CD4-positive, alpha-beta T cell (primary cell): ENCODE data around the gene ZAP70. TPM values are rescaled to one million over a fixed set of nuclear protein-coding genes. Genes with fewer than 3 reads are reported as not detected.

Experiments used
- ATAC-seq: fragments of 200-7000 bp; cut with Tn5 transposase; one replicate; pipeline ENCODE4 v1.10.0; 2022; ENCODE audit warnings: mild to moderate bottlenecking; ENCODE audit not compliant: poor library complexity
- CTCF ChIA-PET: fragments of 350-600 bp; sonication (Branson Sonifier 250); formaldehyde crosslinking; loops from one replicate; lab custom pipeline; 2021; ENCODE audit warnings: antibody characterized with exemption, inconsistent platforms; lab: Charles Lee
- POLR2A ChIA-PET: fragments of 350-600 bp; sonication (Branson Sonifier 250); formaldehyde crosslinking; loops from one replicate; lab custom pipeline; 2021; ENCODE audit warnings: antibody characterized with exemption, inconsistent platforms; lab: Charles Lee
- DNase-seq, 14 experiments: peaks; one replicate each; pipeline ENCODE4 v3.0.0-alpha.2; 2013 to 2020; ENCODE audit warnings: mixed read lengths in 2 of 14
- H3K27ac ChIP-seq, 2 donors: one replicate each; pipeline versions ENCODE4 v1.5.1 to v1.7.0; 2013; ENCODE audit warnings: low read length in 2 of 2, low read depth in 1 of 2, mild to moderate bottlenecking in 1 of 2
- H3K27me3 ChIP-seq, 2 experiments: 1 replicate in 1 of 2; 2 replicates in 1 of 2; pipeline versions ENCODE4 v1.6.1 to v1.7.0; 2013; ENCODE audit warnings: low read length in 2 of 2, control low read depth in 1 of 2, mild to moderate bottlenecking in 1 of 2, moderate library complexity in 1 of 2; ENCODE audit not compliant: insufficient read depth in 2 of 2, control insufficient read depth in 1 of 2
- H3K36me3 ChIP-seq: one replicate; pipeline ENCODE4 v1.6.1; 2013; ENCODE audit warnings: low read length, control low read depth; ENCODE audit not compliant: insufficient read depth
- H3K4me1 ChIP-seq: one replicate; pipeline ENCODE4 v1.6.1; 2013; ENCODE audit warnings: low read length, control low read depth; ENCODE audit not compliant: insufficient read depth
- H3K4me3 ChIP-seq: one replicate; pipeline ENCODE4 v1.5.1; 2013; ENCODE audit warnings: mild to moderate bottlenecking, low read length, moderate library complexity
- H3K9me3 ChIP-seq, 2 experiments: 1 replicate in 1 of 2; 2 replicates in 1 of 2; pipeline versions ENCODE4 v1.6.1 to v1.7.0; 2013; ENCODE audit warnings: low read length in 2 of 2, mild to moderate bottlenecking in 2 of 2, control low read depth in 1 of 2, moderate library complexity in 1 of 2; ENCODE audit not compliant: control insufficient read depth in 1 of 2, insufficient read depth in 1 of 2
- H3K27ac Mint-ChIP-seq: one replicate; pipeline ENCODE4 v1.8.0; 2020; ENCODE audit warnings: mixed read lengths
- H3K27me3 Mint-ChIP-seq: one replicate; pipeline ENCODE4 v1.8.0; 2021; ENCODE audit warnings: mixed read lengths
- H3K36me3 Mint-ChIP-seq: one replicate; pipeline ENCODE4 v1.8.0; 2021; ENCODE audit warnings: low read depth, mixed read lengths
- H3K4me1 Mint-ChIP-seq: one replicate; pipeline ENCODE4 v1.8.0; 2021; ENCODE audit warnings: low read depth, mixed read lengths
- H3K4me3 Mint-ChIP-seq: one replicate; pipeline ENCODE4 v1.8.0; 2020; ENCODE audit warnings: mild to moderate bottlenecking, mixed read lengths
- H3K9me3 Mint-ChIP-seq: one replicate; pipeline ENCODE4 v1.8.0; 2020; ENCODE audit warnings: mixed read lengths
- intact Hi-C, 2 experiments: fragments of 100-400 bp; cut with DNase I in 1 of 2; cut with micrococcal nuclease in 1 of 2; formaldehyde crosslinking; loops; one replicate each; pipeline versions ENCODE4 v1.15.1 to v1.9.0; 2023 to 2025; cut with DNase I, micrococcal nuclease
- total RNA-seq, 174 experiments: library from RNA in 2 of 174; stranded (reverse) in 2 of 174; gene quantifications; one replicate each; pipeline ENCODE4 v1.2.3 and lab custom pipeline; 2021 to 2026
- TF ChIP-seq, protein P1 (sequence below): fragments of 200-600 bp; IDR thresholded peaks from one replicate; pipeline ENCODE4 v1.8.0; 2022; ENCODE audit warnings: antibody characterized with exemption, mild to moderate bottlenecking

The ZAP70 gene
- total RNA-seq, 2 experiments from 2014 or later = 440 to 470 TPM

DNA sequence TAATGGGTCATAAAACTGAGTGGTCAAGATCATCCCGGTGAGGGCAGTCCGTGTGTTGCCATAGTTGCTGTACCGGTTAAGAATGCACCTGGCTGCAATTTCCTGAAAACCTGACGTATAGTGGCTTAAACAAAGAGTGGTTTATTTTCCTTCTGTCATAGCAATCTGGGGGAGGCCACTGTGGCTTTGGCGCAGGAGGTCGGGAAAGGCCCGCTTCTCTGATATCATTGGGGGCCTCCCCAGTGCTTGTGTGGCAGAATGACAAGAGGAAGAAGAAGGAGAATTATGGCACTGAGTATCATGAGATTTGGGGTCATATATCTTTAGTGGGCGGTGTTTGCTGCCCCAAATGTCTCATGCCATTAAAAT, 39.5 kb upstream of the ZAP70 start:
- POLR2A ChIA-PET = no interaction called here
- DNase-seq (no peak), ATAC-seq (no peak)
- no peak overlapping the region for H3K4me3 ChIP-seq
- TF ChIP-seq, protein P1, sequence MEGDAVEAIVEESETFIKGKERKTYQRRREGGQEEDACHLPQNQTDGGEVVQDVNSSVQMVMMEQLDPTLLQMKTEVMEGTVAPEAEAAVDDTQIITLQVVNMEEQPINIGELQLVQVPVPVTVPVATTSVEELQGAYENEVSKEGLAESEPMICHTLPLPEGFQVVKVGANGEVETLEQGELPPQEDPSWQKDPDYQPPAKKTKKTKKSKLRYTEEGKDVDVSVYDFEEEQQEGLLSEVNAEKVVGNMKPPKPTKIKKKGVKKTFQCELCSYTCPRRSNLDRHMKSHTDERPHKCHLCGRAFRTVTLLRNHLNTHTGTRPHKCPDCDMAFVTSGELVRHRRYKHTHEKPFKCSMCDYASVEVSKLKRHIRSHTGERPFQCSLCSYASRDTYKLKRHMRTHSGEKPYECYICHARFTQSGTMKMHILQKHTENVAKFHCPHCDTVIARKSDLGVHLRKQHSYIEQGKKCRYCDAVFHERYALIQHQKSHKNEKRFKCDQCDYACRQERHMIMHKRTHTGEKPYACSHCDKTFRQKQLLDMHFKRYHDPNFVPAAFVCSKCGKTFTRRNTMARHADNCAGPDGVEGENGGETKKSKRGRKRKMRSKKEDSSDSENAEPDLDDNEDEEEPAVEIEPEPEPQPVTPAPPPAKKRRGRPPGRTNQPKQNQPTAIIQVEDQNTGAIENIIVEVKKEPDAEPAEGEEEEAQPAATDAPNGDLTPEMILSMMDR = no peak
- Mint-ChIP-seq H3K27ac (no peak overlapping the region), H3K27me3 (no peaks in the 10 kb centered on the region), H3K9me3 (no peaks in the 10 kb centered on the region), H3K36me3 (no peaks in the 10 kb centered on the region), H3K4me3 (no peak overlapping the region), H3K4me1 (no peaks in the 10 kb centered on the region)
- H3K4me1 ChIP-seq = no peaks in the 10 kb centered on the region
- no peaks in the 10 kb centered on the region for H3K9me3 ChIP-seq
- H3K27ac ChIP-seq = no peak overlapping the region
- CTCF ChIA-PET = interaction anchor here (1.6 kb wide), 1 partner anchor 9 kb away, joined by 3 read pairs; no protein-coding TSS in a partner anchor
- H3K36me3 ChIP-seq = no peaks in the 10 kb centered on the region
- intact Hi-C loops = no loop called here
- no peaks in the 10 kb centered on the region for H3K27me3 ChIP-seq

DNA sequence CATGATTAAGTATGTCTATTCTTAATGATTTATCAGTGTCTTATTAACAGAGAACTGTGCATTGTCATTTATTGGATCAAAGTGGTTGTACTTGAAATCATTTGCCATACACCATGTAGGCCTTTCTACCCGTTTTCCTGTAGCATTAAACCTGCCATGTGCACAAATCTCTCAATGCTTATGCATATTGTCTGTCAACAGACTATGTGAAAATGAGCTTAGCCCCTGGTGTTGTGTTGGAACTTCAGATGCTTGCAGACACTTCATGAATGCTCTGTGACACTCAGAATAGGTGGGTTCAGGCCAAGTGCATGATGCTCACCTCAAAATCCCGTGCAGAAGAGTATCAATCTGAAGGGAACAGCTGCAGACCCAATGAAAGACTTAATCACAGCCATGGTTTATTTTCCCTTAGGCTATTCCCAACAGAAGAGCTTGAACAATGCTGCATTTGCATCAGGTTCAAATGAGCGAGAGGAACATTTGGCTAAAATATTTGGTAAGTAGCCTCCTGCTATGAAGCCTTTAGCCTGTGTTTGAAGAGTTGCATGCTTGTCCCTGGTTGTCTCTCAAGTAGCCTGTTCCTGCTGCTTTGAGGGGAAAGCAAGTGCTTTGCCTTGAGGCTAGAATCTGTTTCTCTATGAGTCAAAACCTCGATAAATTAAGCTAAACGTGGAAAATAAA, 37.8 kb upstream of the ZAP70 start:
- no peaks in the 10 kb centered on the region for H3K4me1 ChIP-seq
- no peak overlapping the region for H3K4me3 ChIP-seq
- H3K9me3 ChIP-seq = no peaks in the 10 kb centered on the region
- CTCF ChIA-PET = interaction anchor here (1.2 kb wide), 1 partner anchor 11 kb away, joined by 3 read pairs; the partner anchor contains the start of gene ACTR1B
- no peak for DNase-seq
- TF ChIP-seq, protein P1 = no peak
- Mint-ChIP-seq H3K27me3 (no peaks in the 10 kb centered on the region), H3K4me3 (no peak overlapping the region), H3K4me1 (no peaks in the 10 kb centered on the region), H3K36me3 (no peaks in the 10 kb centered on the region), H3K9me3 (no peaks in the 10 kb centered on the region), H3K27ac (no peak overlapping the region)
- no peaks in the 10 kb centered on the region for H3K27me3 ChIP-seq
- POLR2A ChIA-PET = no interaction called here
- no peak for ATAC-seq
- intact Hi-C loops = no loop called here
- no peak overlapping the region for H3K27ac ChIP-seq
- H3K36me3 ChIP-seq = no peaks in the 10 kb centered on the region

DNA sequence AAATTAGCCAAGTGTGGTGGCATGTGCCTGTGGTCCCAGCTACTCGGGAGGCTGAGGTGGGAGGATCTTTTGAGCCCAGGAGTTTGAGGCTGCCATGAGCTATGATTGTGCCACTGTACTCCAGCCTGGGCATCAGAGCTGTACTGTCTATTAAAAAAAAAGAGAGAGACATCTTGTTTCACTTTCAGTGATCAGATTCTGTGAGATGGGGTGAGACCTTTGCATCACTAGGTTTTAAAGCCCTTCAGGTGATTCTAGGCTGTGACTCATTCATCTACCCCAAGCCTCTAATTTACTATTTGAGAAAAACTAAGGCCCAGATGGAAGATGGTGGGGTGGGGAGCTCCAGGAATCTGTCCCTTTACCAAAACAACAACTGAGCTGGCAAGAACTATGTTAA, 36.8 kb upstream of the ZAP70 start:
- Histone ChIP-seq H3K4me1 (no peaks in the 10 kb centered on the region), H3K36me3 (no peaks in the 10 kb centered on the region), H3K9me3 (no peaks in the 10 kb centered on the region), H3K27me3 (no peaks in the 10 kb centered on the region), H3K4me3 (no peak overlapping the region), H3K27ac (no peak overlapping the region)
- Mint-ChIP-seq H3K4me3 (no peak overlapping the region), H3K27ac (no peak overlapping the region), H3K36me3 (no peaks in the 10 kb centered on the region), H3K9me3 (no peaks in the 10 kb centered on the region), H3K4me1 (no peaks in the 10 kb centered on the region), H3K27me3 (no peaks in the 10 kb centered on the region)
- ChIA-PET POLR2A (no interaction called here), CTCF (no interaction called here)
- ATAC-seq (no peak), DNase-seq (no peak)
- intact Hi-C loops = no loop called here
- TF ChIP-seq, protein P1 = no peak
